ENCODE results near the gene NAV2. TPM values are rescaled to one million over a fixed set of nuclear protein-coding genes. Genes with fewer than 3 reads are reported as not detected.

The NAV2 gene
- total and polyA plus RNA-seq, 12 donors = 6.9 to 34.7 (median 20.2) TPM

DNA sequence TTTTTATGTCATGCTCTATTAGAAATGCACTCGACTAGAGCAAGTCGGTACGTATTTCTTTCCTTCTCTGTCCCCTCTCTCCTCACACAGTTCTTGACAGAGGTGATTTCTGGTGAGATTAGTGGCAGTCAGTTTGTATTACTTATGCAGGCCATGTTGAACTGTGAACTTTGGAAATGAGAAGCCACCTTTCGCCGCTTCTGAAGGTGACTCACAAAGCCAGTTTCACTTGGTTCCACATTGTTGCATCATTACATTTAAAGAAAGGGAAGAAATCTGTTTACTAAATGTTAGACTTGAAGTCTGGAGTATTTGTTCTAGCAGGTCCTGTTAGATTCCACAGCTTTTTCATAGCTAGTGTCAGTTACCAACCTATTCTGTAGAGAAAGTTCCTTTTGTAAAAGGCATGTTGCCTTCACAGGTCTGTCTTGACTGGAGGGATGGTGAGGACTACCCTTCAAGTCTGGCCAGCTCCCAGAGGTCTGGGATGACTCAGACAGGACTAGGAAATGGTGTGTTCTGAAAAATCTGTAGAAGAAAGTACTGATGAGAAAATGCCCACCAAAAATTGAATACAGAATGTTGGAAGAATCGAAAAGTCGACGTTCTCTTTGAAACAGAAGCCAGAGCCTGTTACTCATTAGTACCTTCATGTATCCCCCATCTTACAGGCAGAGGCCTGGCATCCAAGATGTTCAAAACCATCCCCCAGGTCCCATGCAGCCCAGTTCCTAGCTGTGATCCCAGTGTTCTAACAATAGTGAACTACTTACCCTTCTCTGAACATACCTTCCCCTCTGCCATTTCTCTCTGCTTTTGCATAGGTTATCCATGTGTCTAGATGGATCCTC, 266.3 kb downstream of the NAV2 start:
- intact Hi-C loops (cut with DNase I) = loop anchor here in 1 of 10 donors (10.0 kb wide), 1 partner anchor 66 kb away; no protein-coding TSS in a partner anchor
- 88 to 92% methylated on average over 8 of the region's 8 CpGs for WGBS, 2 donors
- H3K4me1 ChIP-seq = peaks cover 3 to 53% (median 29%) of the 10 kb centered on the region in 9 donors
- no peak overlapping the region for H3K4me3 ChIP-seq
- peak in 3 of 8 donors; percentile 20 to 69 (median 49) for ATAC-seq
- peaks cover 0 to 2% (median 0%) of the 10 kb centered on the region in 9 donors for H3K36me3 ChIP-seq
- no peak for DNase-seq
- no peaks in the 10 kb centered on the region for H3K27me3 ChIP-seq
- TF ChIP-seq, protein P1, sequence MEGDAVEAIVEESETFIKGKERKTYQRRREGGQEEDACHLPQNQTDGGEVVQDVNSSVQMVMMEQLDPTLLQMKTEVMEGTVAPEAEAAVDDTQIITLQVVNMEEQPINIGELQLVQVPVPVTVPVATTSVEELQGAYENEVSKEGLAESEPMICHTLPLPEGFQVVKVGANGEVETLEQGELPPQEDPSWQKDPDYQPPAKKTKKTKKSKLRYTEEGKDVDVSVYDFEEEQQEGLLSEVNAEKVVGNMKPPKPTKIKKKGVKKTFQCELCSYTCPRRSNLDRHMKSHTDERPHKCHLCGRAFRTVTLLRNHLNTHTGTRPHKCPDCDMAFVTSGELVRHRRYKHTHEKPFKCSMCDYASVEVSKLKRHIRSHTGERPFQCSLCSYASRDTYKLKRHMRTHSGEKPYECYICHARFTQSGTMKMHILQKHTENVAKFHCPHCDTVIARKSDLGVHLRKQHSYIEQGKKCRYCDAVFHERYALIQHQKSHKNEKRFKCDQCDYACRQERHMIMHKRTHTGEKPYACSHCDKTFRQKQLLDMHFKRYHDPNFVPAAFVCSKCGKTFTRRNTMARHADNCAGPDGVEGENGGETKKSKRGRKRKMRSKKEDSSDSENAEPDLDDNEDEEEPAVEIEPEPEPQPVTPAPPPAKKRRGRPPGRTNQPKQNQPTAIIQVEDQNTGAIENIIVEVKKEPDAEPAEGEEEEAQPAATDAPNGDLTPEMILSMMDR (IDR thresholded peaks at IDR 0.05) = no peak
- no peaks in the 10 kb centered on the region for H3K9me3 ChIP-seq
- H3K27ac ChIP-seq = no peak overlapping the region

- Histone ChIP-seq H3K9me3 (no peaks in the 10 kb centered on the region), H3K36me3 (peaks cover 0 to 6% (median 0%) of the 10 kb centered on the region in 9 donors), H3K27ac (no peak overlapping the region), H3K27me3 (no peaks in the 10 kb centered on the region), H3K4me1 (peaks cover 3 to 57% (median 29%) of the 10 kb centered on the region in 9 donors), H3K4me3 (no peak overlapping the region)
- no peak for ATAC-seq
- DNase-seq = no peak
- TF ChIP-seq, protein P1 (IDR thresholded peaks at IDR 0.05) = no peak
- 89 to 97% methylated on average over 5 of the region's 5 CpGs for WGBS, 2 donors
- intact Hi-C loops (cut with DNase I) = loop anchor here in 1 of 10 donors (10.0 kb wide), 1 partner anchor 65 kb away; no protein-coding TSS in a partner anchor
Observed at GRCh38 chr11:19979519-19979845, 266.8 kb downstream of the NAV2 start.

GRCh38 chr11:19980388-19980787, 267.8 kb downstream of the NAV2 start:
- Histone ChIP-seq H3K9me3 (no peaks in the 10 kb centered on the region), H3K27ac (peak overlapping the region in 2 of 10 donors; percentile 25 to 73), H3K36me3 (peaks cover 0 to 9% (median 0%) of the 10 kb centered on the region in 9 donors), H3K4me1 (peaks cover 3 to 60% (median 29%) of the 10 kb centered on the region in 9 donors), H3K27me3 (no peaks in the 10 kb centered on the region), H3K4me3 (no peak overlapping the region)
- TF ChIP-seq, protein P1 (IDR thresholded peaks at IDR 0.05) = no peak
- ATAC-seq (no peak), DNase-seq (no peak)
- 29 to 31% methylated on average over 1 of the region's 1 CpG for WGBS, 2 donors
- intact Hi-C loops (cut with DNase I) = no loop called here

DNA sequence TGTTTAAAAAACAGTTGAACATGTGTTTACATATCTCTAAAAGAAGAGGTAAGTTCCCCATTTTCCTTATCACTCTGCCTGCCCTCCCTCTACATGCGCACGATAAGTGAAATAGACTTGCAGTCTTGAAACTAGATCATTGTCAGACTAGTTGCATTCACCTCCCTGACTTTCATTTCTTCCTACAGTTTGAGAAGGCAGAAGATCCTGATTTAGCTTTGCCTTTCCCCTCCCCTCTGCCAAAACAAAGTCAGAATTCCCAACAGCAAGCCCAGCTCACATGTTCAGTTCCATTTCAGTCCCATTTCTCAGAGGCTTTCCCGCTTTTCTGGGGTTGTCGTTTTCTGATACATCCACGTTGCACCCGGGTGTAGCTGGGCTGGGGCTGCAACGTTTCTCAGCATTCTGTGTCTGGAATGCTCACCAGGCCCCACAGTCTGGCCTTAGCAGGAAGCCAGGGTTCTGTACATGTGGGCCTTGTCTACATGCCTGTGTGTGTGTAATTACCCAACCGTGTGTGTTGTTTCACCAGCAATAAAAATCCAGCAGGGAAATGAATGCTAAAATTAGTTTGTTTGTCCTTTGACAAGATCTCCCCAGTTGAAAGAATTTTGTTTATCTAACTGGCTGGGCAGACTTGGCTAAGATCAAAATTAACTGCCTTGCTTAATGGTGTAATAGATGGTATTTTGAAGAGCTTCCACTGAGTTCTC, 268.5 kb downstream of the NAV2 start:
- Histone ChIP-seq H3K27me3 (no peaks in the 10 kb centered on the region), H3K27ac (peak overlapping the region in 8 of 10 donors; percentile 14 to 73 (median 35)), H3K9me3 (no peaks in the 10 kb centered on the region), H3K4me1 (peaks cover 3 to 60% (median 29%) of the 10 kb centered on the region in 9 donors), H3K4me3 (no peak overlapping the region), H3K36me3 (peaks cover 0 to 9% (median 0%) of the 10 kb centered on the region in 9 donors)
- intact Hi-C loops (cut with DNase I) = no loop called here
- ATAC-seq (peak in 6 of 8 donors; percentile 40 to 66 (median 52)), DNase-seq (no peak)
- TF ChIP-seq, protein P1 (IDR thresholded peaks at IDR 0.05) = no peak
- 32 to 37% methylated on average over 8 of the region's 8 CpGs for WGBS, 2 donors

All from heart right ventricle (tissue), 16 donors.